Mesendoderm (in vitro differentiated cells): ENCODE results near the gene KIF4A.
A peak's percentile ranks its signal among the peaks of the same experiment; 100 is the strongest.

Source experiments
- DNase-seq: peaks from one replicate; pipeline ENCODE4 v3.0.0; 2013
- H2AK5ac ChIP-seq: 2 replicates; pipeline ENCODE4 v1.6.1; 2013; ENCODE audit warnings: low read length, inconsistent platforms
- H2BK120ac ChIP-seq: 2 replicates; pipeline ENCODE4 v1.6.1; 2013; ENCODE audit warnings: low read depth, mild to moderate bottlenecking, low read length, moderate library complexity, mixed read lengths
- H2BK15ac ChIP-seq: replicated peaks from 2 replicates; pipeline ENCODE4 v1.6.1; 2013; ENCODE audit warnings: low read depth, mild to moderate bottlenecking, moderate library complexity
- H2BK5ac ChIP-seq: 2 replicates; pipeline ENCODE4 v1.6.1; 2013; ENCODE audit warnings: low read length, inconsistent platforms
- H3K18ac ChIP-seq: 2 replicates; pipeline ENCODE4 v1.6.1; 2013; ENCODE audit warnings: mild to moderate bottlenecking, low read length, mixed read lengths
- H3K23ac ChIP-seq: one replicate; pipeline ENCODE4 v1.6.1; 2013; ENCODE audit warnings: low read length
- H3K27ac ChIP-seq: 2 replicates; pipeline ENCODE4 v1.5.1; 2013; ENCODE audit warnings: low read depth, mild to moderate bottlenecking, inconsistent platforms, low read length, moderate library complexity
- H3K27me3 ChIP-seq: 2 replicates; pipeline ENCODE4 v1.6.1; 2013; ENCODE audit warnings: low read length, control low read depth, mild to moderate bottlenecking, inconsistent platforms; ENCODE audit not compliant: insufficient read depth, poor library complexity
- H3K36me3 ChIP-seq: 2 replicates; pipeline ENCODE4 v1.6.1; 2013; ENCODE audit warnings: low read length, inconsistent platforms; ENCODE audit not compliant: control insufficient read depth, insufficient read depth
- H3K4ac ChIP-seq: one replicate; pipeline ENCODE4 v1.6.1; 2013; ENCODE audit warnings: low read depth, mild to moderate bottlenecking, low read length, moderate library complexity
- H3K4me1 ChIP-seq: 2 replicates; pipeline ENCODE4 v1.6.1; 2013; ENCODE audit warnings: low read depth, low read length, inconsistent platforms; ENCODE audit not compliant: control insufficient read depth
- H3K4me2 ChIP-seq: 2 replicates; pipeline ENCODE4 v1.6.1; 2013; ENCODE audit warnings: low read length
- H3K4me3 ChIP-seq: 2 replicates; pipeline ENCODE4 v1.5.1; 2013; ENCODE audit warnings: mild to moderate bottlenecking, low read length
- H3K56ac ChIP-seq: one replicate; pipeline ENCODE4 v1.6.1; 2013; ENCODE audit warnings: low read length
- H3K79me1 ChIP-seq: 2 replicates; pipeline ENCODE4 v1.6.1; 2013; ENCODE audit warnings: low read length, inconsistent platforms
- H3K79me2 ChIP-seq: 2 replicates; pipeline ENCODE4 v1.6.1; 2013; ENCODE audit warnings: mild to moderate bottlenecking, low read length; ENCODE audit not compliant: control insufficient read depth, insufficient read depth
- H3K9ac ChIP-seq: 2 replicates; pipeline ENCODE4 v1.6.1; 2013; ENCODE audit warnings: low read length, inconsistent platforms
- H4K5ac ChIP-seq: one replicate; pipeline ENCODE4 v1.6.1; 2013; ENCODE audit warnings: low read length
- H4K8ac ChIP-seq: one replicate; pipeline ENCODE4 v1.6.1; 2013; ENCODE audit warnings: low read depth, mild to moderate bottlenecking, control low read depth, low read length, moderate library complexity
- WGBS: extraction: QIAGEN DNeasy Blood & Tissue Kit; methylation state at CpG from one replicate; pipeline ENCODE4 v1.1.7; 2013; ENCODE audit warnings: low lambda C conversion rate, missing lambda C conversion rate; ENCODE audit not compliant: insufficient coverage; ENCODE audit errors: extremely low coverage; 5-methylcytosine and 5-hydroxymethylcytosine counted together

The KIF4A gene

DNA sequence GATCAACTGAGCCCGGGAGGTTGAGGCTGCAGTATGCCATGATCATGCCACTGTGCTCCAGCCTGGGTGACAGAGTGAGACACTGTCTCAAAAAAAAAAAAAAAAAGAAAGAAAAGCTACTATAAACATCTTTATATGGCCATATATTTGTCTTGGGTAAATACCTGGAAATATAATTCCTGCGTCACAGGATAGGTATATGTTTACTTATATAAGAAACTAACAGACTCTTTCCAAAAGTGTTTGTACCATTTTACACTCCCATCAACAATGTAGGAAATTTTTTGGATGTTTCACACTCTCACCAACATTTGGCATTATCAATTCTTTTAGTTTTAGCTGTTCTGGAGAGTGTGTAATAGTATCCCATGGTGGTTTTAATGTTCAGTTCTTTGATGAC is 42.7 kb upstream of the KIF4A start:
- Histone ChIP-seq H2BK15ac (no peak overlapping the region), H3K79me2 (no peaks in the 10 kb centered on the region), H2BK120ac (no peak overlapping the region), H3K79me1 (no peaks in the 10 kb centered on the region), H4K8ac (no peak overlapping the region), H3K4me3 (no peak overlapping the region), H4K5ac (no peak overlapping the region), H3K18ac (no peak overlapping the region), H2AK5ac (no peak overlapping the region), H3K56ac (no peak overlapping the region), H3K4ac (no peak overlapping the region), H2BK5ac (no peak overlapping the region), H3K4me2 (no peak overlapping the region), H3K27me3 (no peaks in the 10 kb centered on the region), H3K23ac (no peak overlapping the region), H3K4me1 (no peaks in the 10 kb centered on the region), H3K36me3 (no peaks in the 10 kb centered on the region), H3K9ac (no peak overlapping the region), H3K27ac (no peak overlapping the region)
- no CpG with 5 or more reads among the region's 2 CpGs for WGBS
- no peak for DNase-seq

DNA sequence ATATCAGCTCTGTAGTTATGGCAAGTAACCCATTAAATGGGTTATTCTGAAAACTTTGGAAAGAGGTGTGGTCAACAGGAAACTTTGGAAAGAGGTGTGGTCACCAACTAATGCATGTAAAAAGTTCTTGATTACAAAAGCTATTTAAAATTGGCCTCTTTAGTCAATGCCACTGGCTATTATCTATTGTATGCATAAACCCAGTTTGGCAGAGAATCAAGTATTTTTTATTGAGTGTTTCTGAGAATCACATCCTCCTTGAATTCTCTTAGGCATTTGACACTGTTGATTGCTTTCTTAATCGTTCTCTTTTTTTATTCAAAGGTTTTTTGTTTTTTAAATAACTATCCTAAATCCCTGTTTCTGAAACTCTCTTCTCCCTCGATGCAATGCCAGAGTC is 37.4 kb upstream of the KIF4A start:
- H2BK120ac ChIP-seq = no peak overlapping the region
- DNase-seq = no peak
- H3K27ac ChIP-seq = no peak overlapping the region
- H3K27me3 ChIP-seq = no peaks in the 10 kb centered on the region
- H3K36me3 ChIP-seq = no peaks in the 10 kb centered on the region
- no peak overlapping the region for H4K8ac ChIP-seq
- no peak overlapping the region for H3K9ac ChIP-seq
- H3K79me2 ChIP-seq = no peaks in the 10 kb centered on the region
- no peak overlapping the region for H2BK5ac ChIP-seq
- no peak overlapping the region for H3K4me2 ChIP-seq
- H3K23ac ChIP-seq = no peak overlapping the region
- no peak overlapping the region for H3K4me3 ChIP-seq
- no peak overlapping the region for H4K5ac ChIP-seq
- no peaks in the 10 kb centered on the region for H3K79me1 ChIP-seq
- no peak overlapping the region for H3K4ac ChIP-seq
- no peak overlapping the region for H3K56ac ChIP-seq
- no peak overlapping the region for H3K18ac ChIP-seq
- no peak overlapping the region for H2AK5ac ChIP-seq
- no peaks in the 10 kb centered on the region for H3K4me1 ChIP-seq
- H2BK15ac ChIP-seq = no peak overlapping the region
- WGBS = no CpG with 5 or more reads among the region's 2 CpGs

GRCh38 chrX:70253377-70254062 is 36.4 kb upstream of the KIF4A start:
- H3K4me1 ChIP-seq = no peaks in the 10 kb centered on the region
- H3K18ac ChIP-seq = no peak overlapping the region
- H3K4me3 ChIP-seq = no peak overlapping the region
- no peak overlapping the region for H3K56ac ChIP-seq
- no peak overlapping the region for H2BK5ac ChIP-seq
- H3K4ac ChIP-seq = no peak overlapping the region
- DNase-seq = peak; percentile 22
- WGBS = no CpG with 5 or more reads among the region's 3 CpGs
- no peak overlapping the region for H3K23ac ChIP-seq
- no peak overlapping the region for H3K9ac ChIP-seq
- no peaks in the 10 kb centered on the region for H3K27me3 ChIP-seq
- H2BK120ac ChIP-seq = no peak overlapping the region
- no peak overlapping the region for H4K8ac ChIP-seq
- no peak overlapping the region for H4K5ac ChIP-seq
- no peak overlapping the region for H2BK15ac ChIP-seq
- no peaks in the 10 kb centered on the region for H3K36me3 ChIP-seq
- H3K4me2 ChIP-seq = no peak overlapping the region
- no peaks in the 10 kb centered on the region for H3K79me2 ChIP-seq
- H3K79me1 ChIP-seq = no peaks in the 10 kb centered on the region
- H2AK5ac ChIP-seq = no peak overlapping the region
- no peak overlapping the region for H3K27ac ChIP-seq

GRCh38 chrX:70254063-70254400 is 35.9 kb upstream of the KIF4A start:
- Histone ChIP-seq H3K4ac (no peak overlapping the region), H3K18ac (no peak overlapping the region), H3K27ac (no peak overlapping the region), H3K27me3 (no peaks in the 10 kb centered on the region), H2AK5ac (no peak overlapping the region), H2BK5ac (no peak overlapping the region), H3K4me1 (no peaks in the 10 kb centered on the region), H3K56ac (no peak overlapping the region), H3K9ac (no peak overlapping the region), H4K8ac (no peak overlapping the region), H3K23ac (no peak overlapping the region), H4K5ac (no peak overlapping the region), H2BK120ac (no peak overlapping the region), H3K4me2 (no peak overlapping the region), H3K36me3 (no peaks in the 10 kb centered on the region), H3K4me3 (no peak overlapping the region), H3K79me1 (no peaks in the 10 kb centered on the region), H2BK15ac (no peak overlapping the region), H3K79me2 (no peaks in the 10 kb centered on the region)
- no CpG with 5 or more reads among the region's 1 CpG for WGBS
- DNase-seq = peak; percentile 40

- WGBS = no CpG with 5 or more reads among the region's 3 CpGs
- no peaks in the 10 kb centered on the region for H3K27me3 ChIP-seq
- no peak for DNase-seq
These were observed 35.0 kb upstream of the KIF4A start for GRCh38 chrX:70254909-70255308.

DNA sequence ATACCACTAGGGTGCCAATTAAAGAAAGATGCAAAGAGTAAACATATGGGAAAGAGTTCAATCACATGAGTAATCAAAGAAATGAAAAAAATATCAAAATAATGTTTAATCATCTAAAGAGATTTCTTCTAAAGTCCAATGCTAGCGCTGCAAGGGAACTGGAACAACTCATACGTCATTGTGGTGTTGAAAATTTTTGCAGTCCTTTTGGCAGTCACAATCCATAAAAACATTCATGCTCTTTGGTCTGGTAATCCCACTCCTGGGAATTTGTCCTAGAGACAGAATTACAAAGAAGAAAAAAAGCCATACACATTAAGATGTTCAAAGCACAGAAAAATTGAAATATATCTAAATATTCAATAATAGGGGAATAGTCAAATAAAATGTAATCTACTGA is 34.5 kb upstream of the KIF4A start:
- no peak overlapping the region for H3K56ac ChIP-seq
- no peak overlapping the region for H2BK5ac ChIP-seq
- H3K4me3 ChIP-seq = no peak overlapping the region
- H2BK15ac ChIP-seq = no peak overlapping the region
- no peak overlapping the region for H2BK120ac ChIP-seq
- DNase-seq = no peak
- H3K9ac ChIP-seq = no peak overlapping the region
- H4K5ac ChIP-seq = no peak overlapping the region
- no peaks in the 10 kb centered on the region for H3K79me1 ChIP-seq
- H3K27me3 ChIP-seq = no peaks in the 10 kb centered on the region
- H4K8ac ChIP-seq = no peak overlapping the region
- H3K79me2 ChIP-seq = no peaks in the 10 kb centered on the region
- no peak overlapping the region for H3K18ac ChIP-seq
- no peaks in the 10 kb centered on the region for H3K4me1 ChIP-seq
- no CpG with 5 or more reads among the region's 2 CpGs for WGBS
- no peak overlapping the region for H3K27ac ChIP-seq
- H3K4me2 ChIP-seq = no peak overlapping the region
- no peaks in the 10 kb centered on the region for H3K36me3 ChIP-seq
- H2AK5ac ChIP-seq = no peak overlapping the region
- no peak overlapping the region for H3K4ac ChIP-seq
- no peak overlapping the region for H3K23ac ChIP-seq

More at GRCh38 chrX:70254909-70255308, 35.0 kb upstream of the KIF4A start:
- Histone ChIP-seq H3K9ac (no peak overlapping the region), H3K27ac (no peak overlapping the region), H3K18ac (no peak overlapping the region), H2BK5ac (no peak overlapping the region), H3K4me2 (no peak overlapping the region), H2BK120ac (no peak overlapping the region), H3K23ac (no peak overlapping the region), H3K79me1 (no peaks in the 10 kb centered on the region), H3K36me3 (no peaks in the 10 kb centered on the region), H3K79me2 (no peaks in the 10 kb centered on the region), H3K4ac (no peak overlapping the region), H3K56ac (no peak overlapping the region), H4K5ac (no peak overlapping the region), H3K4me3 (no peak overlapping the region), H2BK15ac (no peak overlapping the region), H3K4me1 (no peaks in the 10 kb centered on the region), H4K8ac (no peak overlapping the region), H2AK5ac (no peak overlapping the region)
